Measurements from ENCODE around the gene GPR39. TPM values are rescaled to one million over a fixed set of nuclear protein-coding genes. Genes with fewer than 3 reads are reported as not detected.
A peak's percentile ranks its signal among the peaks of the same experiment; 100 is the strongest.

GPR39 gene
- total RNA-seq, 1 donor: 3.6 TPM

DNA sequence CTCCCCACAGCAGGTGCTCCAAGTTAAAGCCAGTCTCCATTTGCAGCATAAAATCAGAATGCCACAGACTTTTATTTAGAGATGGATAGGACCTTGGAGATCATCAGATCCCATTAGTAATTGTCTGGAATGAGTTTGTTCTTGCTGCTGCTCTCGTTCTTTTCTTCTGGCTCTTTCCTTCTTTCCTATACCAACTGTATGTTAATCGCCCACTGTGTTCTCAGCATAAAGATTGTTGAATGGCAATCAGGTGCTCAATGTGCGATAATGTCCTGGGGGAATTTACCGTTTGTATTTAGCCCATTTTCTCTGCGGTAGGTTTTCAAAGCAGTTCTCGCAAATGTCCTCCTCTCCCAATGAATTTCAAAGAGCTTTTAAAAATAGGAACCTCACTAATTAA lies 3.3 kb downstream of the GPR39 start:
- no peak overlapping the region for H2AFZ ChIP-seq (ENCODE audit: low read length)
- no peaks in the 10 kb centered on the region for H3K9me3 ChIP-seq (ENCODE audit: low read depth, low read length)
- peaks cover 32% of the 10 kb centered on the region for H3K4me1 ChIP-seq (ENCODE audit: insufficient read depth, low read length)
- H3K4me3 ChIP-seq (ENCODE audit: insufficient read depth, low read length): no peak overlapping the region
- no peak overlapping the region for H3K27ac ChIP-seq (ENCODE audit: low read depth, low read length)
- DNase-seq (ENCODE audit: insufficient read length, low spot score, missing footprints): no peak
- no peaks in the 10 kb centered on the region for H3K27me3 ChIP-seq (ENCODE audit: insufficient read depth, low read length)
- no peaks in the 10 kb centered on the region for H3K36me3 ChIP-seq (ENCODE audit: insufficient read depth, low read length)
- no peaks in the 10 kb centered on the region for H4K20me1 ChIP-seq (ENCODE audit: insufficient read depth, low read length)
- TF ChIP-seq, protein P1, sequence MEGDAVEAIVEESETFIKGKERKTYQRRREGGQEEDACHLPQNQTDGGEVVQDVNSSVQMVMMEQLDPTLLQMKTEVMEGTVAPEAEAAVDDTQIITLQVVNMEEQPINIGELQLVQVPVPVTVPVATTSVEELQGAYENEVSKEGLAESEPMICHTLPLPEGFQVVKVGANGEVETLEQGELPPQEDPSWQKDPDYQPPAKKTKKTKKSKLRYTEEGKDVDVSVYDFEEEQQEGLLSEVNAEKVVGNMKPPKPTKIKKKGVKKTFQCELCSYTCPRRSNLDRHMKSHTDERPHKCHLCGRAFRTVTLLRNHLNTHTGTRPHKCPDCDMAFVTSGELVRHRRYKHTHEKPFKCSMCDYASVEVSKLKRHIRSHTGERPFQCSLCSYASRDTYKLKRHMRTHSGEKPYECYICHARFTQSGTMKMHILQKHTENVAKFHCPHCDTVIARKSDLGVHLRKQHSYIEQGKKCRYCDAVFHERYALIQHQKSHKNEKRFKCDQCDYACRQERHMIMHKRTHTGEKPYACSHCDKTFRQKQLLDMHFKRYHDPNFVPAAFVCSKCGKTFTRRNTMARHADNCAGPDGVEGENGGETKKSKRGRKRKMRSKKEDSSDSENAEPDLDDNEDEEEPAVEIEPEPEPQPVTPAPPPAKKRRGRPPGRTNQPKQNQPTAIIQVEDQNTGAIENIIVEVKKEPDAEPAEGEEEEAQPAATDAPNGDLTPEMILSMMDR (IDR thresholded peaks at IDR 0.05; ENCODE audit: extremely low read depth, low read depth, low read length): no peak
- no peak overlapping the region for H3K4me2 ChIP-seq (ENCODE audit: insufficient read depth, low read length)
- peaks cover 3% of the 10 kb centered on the region for H3K79me2 ChIP-seq (ENCODE audit: insufficient read depth, low read length)

DNA sequence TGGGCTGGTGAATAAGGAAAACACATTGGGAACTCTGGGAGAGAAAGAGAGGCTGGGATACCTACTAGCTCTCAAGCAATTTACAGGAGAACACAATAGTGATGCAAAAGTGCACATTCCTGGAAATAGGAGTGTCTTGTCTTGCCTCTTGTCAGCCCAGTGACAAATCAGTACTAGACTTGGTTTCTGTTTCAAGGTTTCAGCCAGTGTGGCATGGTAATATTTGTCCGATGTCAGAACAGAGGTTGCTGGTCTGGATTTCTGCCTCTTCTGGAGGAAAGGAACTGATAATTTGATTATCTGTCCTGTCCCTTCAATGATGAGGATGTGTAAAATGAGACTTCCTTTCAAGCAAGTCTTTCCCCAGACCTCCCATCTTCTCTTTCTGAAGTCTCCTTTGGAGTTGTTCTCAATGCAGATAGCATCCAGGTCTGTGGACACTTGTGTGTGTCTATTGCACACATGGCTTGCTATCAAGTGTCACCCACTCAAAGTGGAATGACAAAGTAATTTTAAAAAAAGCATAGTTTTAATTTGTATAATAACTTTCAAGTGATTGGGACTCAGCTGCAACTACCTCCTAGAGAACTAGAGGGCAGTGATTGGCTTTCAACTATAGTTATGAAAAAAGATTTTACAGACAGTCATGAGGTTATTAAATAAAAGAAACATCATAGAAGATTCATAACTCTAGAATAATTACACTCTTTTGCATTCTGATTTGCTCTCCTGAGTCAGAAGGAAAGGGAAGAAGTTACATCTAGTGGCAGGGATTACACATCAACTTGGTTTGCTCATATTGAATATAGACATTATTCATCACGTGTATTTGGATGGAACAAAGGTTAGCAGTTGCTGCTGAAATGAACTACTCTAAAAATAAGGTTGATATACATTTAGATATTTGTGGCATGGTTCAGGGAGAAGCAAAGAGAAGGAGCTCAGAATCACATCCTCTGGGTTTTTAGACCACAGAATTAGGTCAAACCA lies 4.5 kb downstream of the GPR39 start:
- Histone ChIP-seq H3K4me2 (ENCODE audit: insufficient read depth, low read length) (peak overlapping the region; percentile 26), H3K27me3 (ENCODE audit: insufficient read depth, low read length) (no peaks in the 10 kb centered on the region), H3K4me3 (ENCODE audit: insufficient read depth, low read length) (no peak overlapping the region), H4K20me1 (ENCODE audit: insufficient read depth, low read length) (no peaks in the 10 kb centered on the region), H2AFZ (ENCODE audit: low read length) (peak overlapping the region; percentile 39), H3K79me2 (ENCODE audit: insufficient read depth, low read length) (peaks cover 3% of the 10 kb centered on the region), H3K27ac (ENCODE audit: low read depth, low read length) (no peak overlapping the region), H3K36me3 (ENCODE audit: insufficient read depth, low read length) (no peaks in the 10 kb centered on the region), H3K9me3 (ENCODE audit: low read depth, low read length) (no peaks in the 10 kb centered on the region), H3K4me1 (ENCODE audit: insufficient read depth, low read length) (peaks cover 23% of the 10 kb centered on the region)
- TF ChIP-seq, protein P1 (IDR thresholded peaks at IDR 0.05; ENCODE audit: extremely low read depth, low read depth, low read length): peak; percentile 20
- DNase-seq (ENCODE audit: insufficient read length, low spot score, missing footprints): no peak

DNA sequence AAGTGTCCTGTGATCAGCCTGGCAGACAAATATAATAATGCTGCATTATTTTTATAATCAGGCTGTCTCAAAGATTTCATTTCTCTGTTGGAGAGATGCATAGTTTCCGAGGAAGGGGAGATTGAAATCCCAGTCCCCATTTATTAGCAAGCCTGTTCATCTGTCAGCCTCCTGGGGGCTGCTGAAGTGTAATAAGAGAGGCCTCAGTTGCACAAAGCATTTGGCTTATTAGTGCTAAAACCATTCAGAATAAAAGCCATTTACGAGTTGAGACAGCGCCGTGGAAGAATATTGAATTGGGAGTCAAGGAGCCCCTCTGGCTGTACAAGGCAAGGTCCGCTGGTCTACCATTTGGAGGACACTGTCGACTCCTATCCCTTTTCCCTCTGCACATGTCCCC lies 6.1 kb downstream of the GPR39 start:
- DNase-seq (ENCODE audit: insufficient read length, low spot score, missing footprints): no peak
- Histone ChIP-seq H3K4me3 (ENCODE audit: insufficient read depth, low read length) (no peak overlapping the region), H3K27ac (ENCODE audit: low read depth, low read length) (no peak overlapping the region), H3K36me3 (ENCODE audit: insufficient read depth, low read length) (no peaks in the 10 kb centered on the region), H2AFZ (ENCODE audit: low read length) (no peak overlapping the region), H3K4me1 (ENCODE audit: insufficient read depth, low read length) (peaks cover 16% of the 10 kb centered on the region), H4K20me1 (ENCODE audit: insufficient read depth, low read length) (no peaks in the 10 kb centered on the region), H3K9me3 (ENCODE audit: low read depth, low read length) (no peaks in the 10 kb centered on the region), H3K4me2 (ENCODE audit: insufficient read depth, low read length) (no peak overlapping the region), H3K79me2 (ENCODE audit: insufficient read depth, low read length) (peaks cover under 1% of the 10 kb centered on the region), H3K27me3 (ENCODE audit: insufficient read depth, low read length) (no peaks in the 10 kb centered on the region)
- TF ChIP-seq, protein P1 (IDR thresholded peaks at IDR 0.05; ENCODE audit: extremely low read depth, low read depth, low read length): no peak

DNA sequence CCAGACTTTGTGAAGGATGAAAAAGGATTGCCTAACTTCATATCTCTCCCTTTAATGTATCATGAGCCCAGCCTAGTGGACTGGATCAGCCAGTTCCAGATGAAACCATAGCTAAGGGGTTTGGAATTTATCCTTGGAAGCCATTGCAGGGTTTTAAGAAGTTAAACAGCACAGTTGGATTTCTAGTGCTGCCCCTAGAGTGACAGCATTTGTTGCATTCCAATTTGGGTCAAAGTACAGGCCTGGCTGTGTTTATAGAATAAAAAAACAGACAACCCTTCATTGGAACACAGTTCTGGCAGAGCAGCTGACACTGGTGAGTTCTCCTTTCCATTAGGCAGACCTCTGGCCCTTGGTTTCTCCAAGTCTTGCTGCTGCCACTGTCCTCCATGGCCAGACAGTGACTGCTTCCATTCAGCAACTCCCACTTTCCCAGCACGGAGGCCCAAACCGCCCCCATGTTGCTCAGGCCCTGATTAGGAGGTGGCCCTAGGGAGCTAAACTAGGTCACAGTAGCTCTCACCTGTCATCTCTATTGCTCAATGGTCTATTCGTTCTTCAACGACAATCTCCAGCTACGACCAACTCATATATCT lies 8.0 kb downstream of the GPR39 start:
- Histone ChIP-seq H3K27ac (ENCODE audit: low read depth, low read length) (no peak overlapping the region), H4K20me1 (ENCODE audit: insufficient read depth, low read length) (no peaks in the 10 kb centered on the region), H3K36me3 (ENCODE audit: insufficient read depth, low read length) (no peaks in the 10 kb centered on the region), H3K27me3 (ENCODE audit: insufficient read depth, low read length) (no peaks in the 10 kb centered on the region), H3K4me2 (ENCODE audit: insufficient read depth, low read length) (no peak overlapping the region), H2AFZ (ENCODE audit: low read length) (no peak overlapping the region), H3K4me1 (ENCODE audit: insufficient read depth, low read length) (peaks cover 16% of the 10 kb centered on the region), H3K9me3 (ENCODE audit: low read depth, low read length) (no peaks in the 10 kb centered on the region), H3K4me3 (ENCODE audit: insufficient read depth, low read length) (no peak overlapping the region), H3K79me2 (ENCODE audit: insufficient read depth, low read length) (no peaks in the 10 kb centered on the region)
- TF ChIP-seq, protein P1 (IDR thresholded peaks at IDR 0.05; ENCODE audit: extremely low read depth, low read depth, low read length): peak; percentile 34
- peak; percentile 42 for DNase-seq (ENCODE audit: insufficient read length, low spot score, missing footprints)
